T-helper 2 cell treated with Interferon-gamma antibody and Interleukin-4, amounts not matched to agents 5 μg/mL and 100 μg/mL, for 36 hours (primary cell): ENCODE measurements around the gene PWWP2B.

ENCODE experiments used
- DNase-seq: peaks from one replicate; pipeline ENCODE4 v3.0.0; 2021; ENCODE audit warnings: low spot score
- H3K27ac Mint-ChIP-seq: one replicate; pipeline ENCODE4 v1.8.0; 2021; ENCODE audit warnings: mild to moderate bottlenecking, mixed read lengths
- H3K27me3 Mint-ChIP-seq: one replicate; pipeline ENCODE4 v1.8.0; 2021; ENCODE audit warnings: low read depth, mixed read lengths
- H3K36me3 Mint-ChIP-seq: one replicate; pipeline ENCODE4 v1.8.0; 2021; ENCODE audit warnings: low read depth, mixed read lengths
- H3K4me1 Mint-ChIP-seq: one replicate; pipeline ENCODE4 v1.8.0; 2021; ENCODE audit warnings: low read depth, mixed read lengths
- H3K4me3 Mint-ChIP-seq: one replicate; pipeline ENCODE4 v1.8.0; 2022; ENCODE audit warnings: mild to moderate bottlenecking, moderate library complexity, mixed read lengths
- H3K9me3 Mint-ChIP-seq: one replicate; pipeline ENCODE4 v1.8.0; 2021; ENCODE audit warnings: mixed read lengths

The PWWP2B gene

DNA sequence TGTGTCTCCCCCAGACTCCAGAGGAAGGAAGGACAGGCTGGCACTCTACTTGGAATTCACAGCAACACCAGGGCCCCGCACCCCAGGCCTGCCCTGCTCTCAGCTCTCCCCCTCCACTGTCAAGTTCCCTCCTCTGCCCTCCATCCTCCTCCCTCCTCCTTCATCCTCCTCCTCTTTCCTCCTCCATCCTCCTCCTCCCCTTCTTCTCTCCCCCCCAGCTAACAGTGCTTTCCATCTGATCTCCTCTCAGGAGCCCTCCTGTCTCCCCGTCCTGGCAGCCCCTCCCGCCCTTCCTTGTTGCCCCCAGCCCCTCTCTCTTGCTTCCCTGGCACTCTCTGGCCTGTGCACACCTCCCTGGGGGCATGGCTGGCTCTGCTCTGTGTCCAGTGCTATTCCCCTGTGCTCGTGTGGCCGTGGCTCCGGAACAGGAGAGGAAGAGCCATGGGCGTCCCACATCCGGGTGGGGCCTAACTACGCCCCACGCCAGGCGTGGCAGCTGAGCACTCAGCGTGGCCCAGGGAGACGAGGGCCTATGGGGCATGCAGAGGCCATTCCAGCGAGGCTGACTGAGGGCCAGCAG is 64.2 kb downstream of the PWWP2B start:
- Mint-ChIP-seq H3K27ac (no peak overlapping the region), H3K36me3 (no peaks in the 10 kb centered on the region), H3K4me1 (no peaks in the 10 kb centered on the region), H3K4me3 (no peak overlapping the region), H3K9me3 (no peaks in the 10 kb centered on the region), H3K27me3 (no peaks in the 10 kb centered on the region)
- DNase-seq = no peak

DNA sequence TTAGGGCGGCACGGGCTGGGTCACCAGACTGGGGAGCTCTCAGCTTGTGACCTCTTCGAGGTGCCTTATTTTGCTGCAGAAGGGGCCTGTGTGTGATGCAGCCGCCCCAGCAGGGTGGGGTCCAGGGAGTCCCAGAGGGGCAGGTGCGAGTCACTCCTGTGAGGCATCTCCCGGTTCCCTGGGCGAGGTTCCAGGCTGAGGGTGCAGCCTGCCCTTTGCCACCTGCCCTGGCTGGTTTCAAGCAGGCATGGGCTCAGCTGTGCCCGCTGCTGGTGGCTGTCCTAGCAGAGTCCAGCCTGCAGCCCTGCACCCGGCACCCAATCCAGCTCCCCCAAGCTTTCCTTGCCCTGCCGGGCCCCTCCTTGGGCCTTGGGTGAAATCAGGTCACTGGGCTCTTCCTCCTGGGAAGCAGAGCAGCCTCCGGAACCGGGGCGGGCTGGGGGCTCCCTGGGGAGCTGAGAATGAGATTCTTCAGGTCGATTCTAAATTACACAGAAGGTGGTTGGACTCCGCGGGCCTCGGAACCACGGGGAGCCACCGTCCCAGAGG is 64.8 kb downstream of the PWWP2B start:
- Mint-ChIP-seq H3K36me3 (no peaks in the 10 kb centered on the region), H3K9me3 (no peaks in the 10 kb centered on the region), H3K4me1 (no peaks in the 10 kb centered on the region), H3K4me3 (no peak overlapping the region), H3K27me3 (no peaks in the 10 kb centered on the region), H3K27ac (no peak overlapping the region)
- DNase-seq = no peak

DNA sequence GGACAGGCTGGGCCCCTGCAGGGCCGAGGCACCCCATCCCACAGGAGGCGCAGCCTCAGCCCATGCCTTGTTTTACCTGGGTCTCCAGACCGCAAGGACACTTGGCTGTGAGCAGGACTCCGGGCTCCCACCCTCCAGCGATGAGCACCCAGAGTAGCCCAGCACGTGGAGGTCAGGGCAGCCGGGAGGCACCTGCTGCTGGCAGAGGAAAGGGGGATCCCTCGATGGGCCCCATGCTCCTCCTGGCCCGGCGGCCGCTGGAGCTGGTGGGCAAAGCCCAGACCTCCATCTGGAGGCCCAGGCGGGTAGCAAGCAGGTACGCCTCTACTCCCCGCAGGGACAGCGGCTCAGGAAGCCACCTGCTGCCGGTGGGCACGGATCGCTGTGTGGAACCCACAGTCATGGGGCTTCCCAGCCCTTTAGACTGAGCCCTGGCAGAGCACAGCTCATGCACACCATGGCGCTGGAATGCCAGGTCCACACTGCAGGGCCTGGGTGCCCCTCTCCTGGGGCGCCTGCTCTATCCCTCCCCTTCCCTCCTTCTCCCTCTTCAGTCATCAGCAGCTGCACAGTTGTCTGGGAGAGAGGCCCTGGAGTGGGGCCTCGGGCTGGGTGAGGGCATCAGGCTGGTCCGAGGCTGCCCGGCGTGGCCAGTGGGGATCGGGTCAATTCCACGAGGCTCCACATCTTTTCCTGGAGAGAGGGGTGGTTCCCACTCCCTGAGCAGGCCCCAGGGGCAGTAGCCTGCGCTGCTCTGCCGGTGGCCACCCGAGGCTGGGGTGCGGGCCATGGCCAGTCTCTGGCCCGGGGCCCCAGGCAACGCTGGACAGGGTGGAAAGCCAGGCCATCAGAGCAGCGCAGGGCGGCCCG is 65.7 kb downstream of the PWWP2B start:
- Mint-ChIP-seq H3K27ac (no peak overlapping the region), H3K4me1 (no peaks in the 10 kb centered on the region), H3K4me3 (no peak overlapping the region), H3K9me3 (no peaks in the 10 kb centered on the region), H3K36me3 (no peaks in the 10 kb centered on the region), H3K27me3 (no peaks in the 10 kb centered on the region)
- no peak for DNase-seq

DNA sequence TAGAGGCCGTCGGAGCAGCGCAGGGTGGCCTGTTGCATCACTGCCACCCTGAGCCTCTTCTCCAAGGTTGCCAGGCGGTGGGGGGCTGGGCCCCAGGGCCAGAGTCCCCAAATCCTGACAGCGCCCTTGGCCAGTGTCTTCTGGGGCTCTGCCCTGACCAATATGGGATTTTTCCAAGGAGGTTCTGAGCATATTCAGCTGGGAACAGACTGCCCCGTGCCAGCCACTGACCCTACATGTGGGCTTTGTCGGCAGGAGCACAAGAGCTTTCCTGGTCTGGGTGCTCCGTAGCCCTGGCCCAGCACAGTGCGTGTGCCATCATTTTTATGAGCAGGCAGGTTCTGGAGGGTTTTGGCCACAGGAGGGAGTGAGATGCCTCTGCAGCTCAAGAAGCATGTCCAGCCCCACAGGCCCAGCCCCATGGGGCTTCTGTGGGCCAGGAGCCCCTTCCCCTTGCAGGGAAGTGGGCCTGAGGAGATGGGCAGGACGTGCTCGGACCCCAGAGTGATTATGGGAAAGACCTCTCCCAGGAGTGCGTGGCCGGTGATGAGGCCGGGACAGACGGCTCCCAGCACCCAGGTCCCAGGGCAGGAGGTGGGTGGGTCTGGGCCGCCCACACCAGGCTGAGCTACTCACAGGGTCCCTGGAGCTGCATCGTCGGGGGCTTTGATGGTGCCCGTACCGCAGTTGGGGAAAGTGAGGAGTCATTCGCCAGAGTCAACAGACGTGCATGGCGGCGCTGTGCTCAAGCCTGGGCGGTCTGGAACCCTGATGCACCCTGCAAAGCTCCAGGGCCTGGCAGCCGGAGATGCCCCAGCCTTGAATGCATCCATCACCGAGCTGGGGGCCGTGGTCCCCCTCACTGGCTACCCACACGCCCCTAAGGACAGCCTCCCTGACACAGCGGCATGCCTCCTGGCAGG is 66.6 kb downstream of the PWWP2B start:
- Mint-ChIP-seq H3K27me3 (no peaks in the 10 kb centered on the region), H3K27ac (no peak overlapping the region), H3K4me3 (no peak overlapping the region), H3K9me3 (no peaks in the 10 kb centered on the region), H3K36me3 (no peaks in the 10 kb centered on the region), H3K4me1 (no peaks in the 10 kb centered on the region)
- no peak for DNase-seq

DNA sequence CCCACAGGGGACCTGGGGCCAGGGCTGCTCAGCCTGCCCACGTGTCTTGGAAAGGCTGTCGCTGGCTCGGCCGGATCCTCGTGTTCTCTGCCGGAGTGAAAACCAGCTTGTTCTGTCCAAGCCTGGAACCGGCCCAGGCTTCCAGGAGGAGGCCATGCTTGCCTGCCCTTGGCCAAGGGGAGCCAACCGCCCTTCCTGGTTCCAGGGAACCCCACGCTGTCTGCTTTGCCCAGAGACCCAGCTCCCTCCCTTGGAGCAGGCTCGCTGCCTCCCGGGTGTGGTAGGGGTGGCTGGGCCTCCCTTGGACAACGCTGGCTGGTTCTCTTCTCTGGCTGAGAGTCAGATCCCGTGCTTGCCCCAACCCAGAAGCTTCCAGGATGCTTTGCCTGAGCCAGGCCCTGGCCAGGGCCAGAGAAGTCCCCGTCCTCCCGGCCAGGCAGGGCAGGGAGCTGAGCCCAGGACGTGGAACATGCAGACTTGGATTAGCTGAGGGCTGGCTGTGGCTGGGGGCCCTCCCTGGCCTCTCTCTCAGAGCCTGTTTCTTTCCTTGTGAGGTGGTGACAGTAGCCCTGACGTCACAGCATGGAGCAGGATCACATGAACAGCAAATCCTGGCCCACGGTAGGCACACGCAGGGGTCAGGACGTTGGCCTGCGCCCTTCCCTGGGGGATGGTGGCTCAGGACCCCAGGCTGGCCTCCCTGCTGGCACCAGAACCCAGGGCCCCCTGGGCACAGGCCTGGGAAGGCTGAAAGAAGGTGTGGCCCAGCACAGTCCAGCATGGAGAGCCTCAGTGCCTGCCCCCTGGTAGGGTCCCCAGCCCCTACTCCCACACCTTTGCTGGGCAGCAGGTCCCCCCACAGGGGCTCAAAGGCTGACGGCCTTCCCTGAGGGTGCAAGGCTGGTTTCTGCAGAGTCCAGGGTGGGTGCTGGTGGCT is 67.5 kb downstream of the PWWP2B start:
- DNase-seq = no peak
- Mint-ChIP-seq H3K27ac (no peak overlapping the region), H3K4me3 (no peak overlapping the region), H3K4me1 (no peaks in the 10 kb centered on the region), H3K9me3 (no peaks in the 10 kb centered on the region), H3K27me3 (no peaks in the 10 kb centered on the region), H3K36me3 (no peaks in the 10 kb centered on the region)

DNA sequence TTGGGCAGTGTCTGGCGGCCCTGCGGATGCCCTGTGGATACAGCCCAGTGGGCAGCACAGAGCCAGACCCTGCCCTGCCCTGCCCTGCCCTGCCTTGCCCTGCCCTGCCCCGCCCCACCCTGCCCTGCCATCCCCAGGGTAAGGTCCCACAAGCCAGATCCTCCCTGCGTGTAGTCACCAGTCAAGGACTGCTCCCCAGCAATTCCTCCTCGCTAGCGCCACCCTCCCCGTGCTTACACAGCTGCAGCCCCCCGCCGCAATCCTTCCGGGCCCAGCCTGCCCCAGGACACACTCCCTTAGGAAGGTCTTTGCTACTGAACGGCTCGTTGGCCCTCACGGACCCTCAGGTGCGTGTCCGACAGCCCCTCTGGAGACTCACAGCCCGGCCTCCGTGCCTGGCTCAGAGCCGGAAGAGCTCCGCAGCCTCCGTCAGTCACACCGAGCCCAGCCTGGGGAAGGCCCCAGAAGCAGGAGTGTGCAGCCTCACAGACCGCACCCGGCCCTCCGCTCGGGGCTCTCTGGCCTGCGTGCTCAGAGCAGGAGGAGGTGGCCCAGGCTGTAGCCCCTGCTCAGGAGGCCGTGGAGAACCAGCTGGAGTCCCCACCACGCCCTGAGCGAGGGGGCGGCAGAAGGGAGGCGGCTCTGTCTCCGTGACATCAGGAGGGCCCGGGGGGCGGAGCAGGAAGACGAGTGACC is 68.3 kb downstream of the PWWP2B start:
- no peak overlapping the region for H3K27ac Mint-ChIP-seq
- no peaks in the 10 kb centered on the region for H3K36me3 Mint-ChIP-seq
- no peaks in the 10 kb centered on the region for H3K9me3 Mint-ChIP-seq
- DNase-seq = no peak
- H3K27me3 Mint-ChIP-seq = no peaks in the 10 kb centered on the region
- no peak overlapping the region for H3K4me3 Mint-ChIP-seq
- H3K4me1 Mint-ChIP-seq = no peaks in the 10 kb centered on the region

DNA sequence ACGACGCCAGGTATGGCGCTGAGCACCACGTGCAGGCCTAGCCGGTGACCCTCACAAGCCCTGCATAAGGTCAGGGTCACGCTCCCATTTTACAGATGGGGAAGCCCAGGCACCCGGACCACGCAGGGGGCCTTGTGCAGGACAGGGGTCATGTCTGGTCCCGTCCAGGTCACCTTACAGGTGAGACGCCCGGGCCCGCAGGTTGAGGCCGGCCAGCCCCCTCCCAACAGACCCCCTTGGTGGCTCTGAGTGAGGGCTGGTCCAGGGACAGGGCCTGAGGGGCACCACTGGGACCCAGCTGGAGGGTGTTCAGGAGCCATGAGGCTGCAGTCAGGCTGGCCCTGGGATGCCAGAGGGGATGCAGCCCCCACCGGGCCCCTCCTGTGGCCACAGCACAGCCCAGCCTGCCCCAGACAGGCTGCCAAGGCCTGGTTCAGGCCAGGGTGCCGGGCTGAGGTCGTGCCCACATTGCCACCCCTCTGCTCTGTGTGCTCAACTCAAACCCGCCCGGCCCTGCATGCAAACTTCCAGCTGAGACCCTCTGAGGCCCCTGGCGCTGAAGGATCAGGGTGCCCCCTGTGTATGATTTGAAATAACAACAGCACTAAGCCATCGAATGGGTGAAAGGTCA is 69.0 kb downstream of the PWWP2B start:
- H3K9me3 Mint-ChIP-seq = no peaks in the 10 kb centered on the region
- no peak overlapping the region for H3K4me3 Mint-ChIP-seq
- H3K27ac Mint-ChIP-seq = no peak overlapping the region
- H3K27me3 Mint-ChIP-seq = no peaks in the 10 kb centered on the region
- DNase-seq = no peak
- H3K36me3 Mint-ChIP-seq = no peaks in the 10 kb centered on the region
- no peaks in the 10 kb centered on the region for H3K4me1 Mint-ChIP-seq

DNA sequence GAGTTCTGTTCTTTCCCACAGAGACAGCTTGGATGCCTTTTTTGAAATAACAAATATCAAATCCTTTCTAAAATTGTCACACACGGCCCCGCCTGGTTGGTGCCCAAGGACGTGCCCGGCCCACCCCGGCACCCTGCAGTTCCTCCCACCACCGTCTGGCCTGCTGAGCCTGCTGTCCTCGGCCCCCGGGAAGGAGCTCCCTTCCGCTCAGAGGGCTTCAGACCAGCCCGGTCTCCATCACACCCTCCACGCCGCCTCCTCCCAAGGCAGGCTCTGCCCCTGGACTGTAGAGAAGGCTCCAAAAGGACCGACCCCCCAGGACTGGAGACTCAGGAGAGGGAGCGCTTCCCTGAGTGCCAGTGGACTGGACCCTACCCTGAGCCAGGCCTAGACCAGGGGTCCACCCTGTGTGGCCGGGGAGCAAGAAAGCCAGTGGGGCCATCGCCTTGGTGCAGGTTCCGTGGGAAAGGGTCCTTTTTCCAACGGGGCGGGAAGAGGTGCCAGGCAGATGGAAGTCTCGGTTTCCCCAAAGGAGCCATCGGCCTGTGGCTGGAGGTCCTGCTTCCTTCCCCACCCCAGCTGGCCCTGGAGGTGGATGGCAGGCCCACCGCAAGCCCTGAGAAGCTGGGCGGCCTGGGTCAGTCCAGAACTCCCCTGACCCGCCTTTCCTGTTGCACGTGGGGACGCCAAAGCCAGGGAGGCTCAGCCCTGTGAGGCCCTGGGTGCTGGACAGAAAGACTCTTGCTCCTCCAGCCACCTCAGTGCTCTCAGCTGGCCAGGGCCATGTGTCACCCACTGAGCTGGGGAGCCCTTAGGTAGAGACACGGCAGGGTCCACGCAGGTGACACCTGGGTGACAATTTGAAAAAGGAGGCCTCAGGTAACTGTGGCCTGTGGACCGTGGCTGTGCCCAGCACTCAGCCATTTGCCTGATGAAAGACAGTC is 69.8 kb downstream of the PWWP2B start:
- no peaks in the 10 kb centered on the region for H3K36me3 Mint-ChIP-seq
- H3K27ac Mint-ChIP-seq = no peak overlapping the region
- no peaks in the 10 kb centered on the region for H3K27me3 Mint-ChIP-seq
- H3K4me3 Mint-ChIP-seq = no peak overlapping the region
- no peaks in the 10 kb centered on the region for H3K9me3 Mint-ChIP-seq
- no peaks in the 10 kb centered on the region for H3K4me1 Mint-ChIP-seq
- no peak for DNase-seq
